HG02885 (cell line): ENCODE data around the gene ANO1.

ENCODE experiments used
- ATAC-seq: cut with Tn5 transposase; IDR thresholded peaks from one replicate; pipeline ENCODE4 v1.9.1; 2021; ENCODE audit warnings: mild to moderate bottlenecking; ENCODE audit not compliant: unreplicated experiment, poor library complexity

ANO1 gene

DNA sequence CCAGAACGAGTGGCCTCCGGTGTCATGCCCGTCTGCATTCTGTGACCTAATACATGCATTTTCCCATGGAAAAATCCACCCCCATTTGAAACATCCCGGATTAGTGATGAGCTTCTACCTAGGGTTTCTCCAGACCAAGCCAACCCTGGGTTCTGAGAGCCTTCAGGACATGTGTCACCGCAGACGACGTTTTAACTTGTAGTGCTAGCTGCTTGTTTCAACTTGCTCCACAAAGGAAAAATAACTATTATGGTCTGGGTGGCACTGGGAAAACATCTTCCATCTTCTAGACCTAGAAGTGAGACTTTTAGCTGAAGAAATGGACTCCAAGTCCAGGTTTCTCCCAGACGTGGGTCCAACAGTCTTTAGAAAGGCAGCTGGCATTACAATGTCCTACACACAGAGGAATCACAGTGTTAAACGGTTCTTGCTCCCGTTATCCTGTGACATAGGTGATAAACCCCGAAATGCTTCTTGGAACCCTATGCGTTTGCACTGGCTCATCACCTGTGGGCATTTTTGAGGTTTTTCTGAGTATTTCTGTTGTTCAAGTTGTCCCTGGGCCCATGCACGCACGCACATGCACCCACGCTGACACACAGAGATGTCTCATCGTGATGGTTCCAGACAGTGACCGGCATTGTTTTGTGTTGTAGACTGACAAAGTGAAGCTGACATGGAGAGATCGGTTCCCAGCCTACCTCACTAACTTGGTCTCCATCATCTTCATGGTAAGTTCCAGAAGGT is 78.3 kb downstream of the ANO1 start:
- no peak for ATAC-seq

DNA sequence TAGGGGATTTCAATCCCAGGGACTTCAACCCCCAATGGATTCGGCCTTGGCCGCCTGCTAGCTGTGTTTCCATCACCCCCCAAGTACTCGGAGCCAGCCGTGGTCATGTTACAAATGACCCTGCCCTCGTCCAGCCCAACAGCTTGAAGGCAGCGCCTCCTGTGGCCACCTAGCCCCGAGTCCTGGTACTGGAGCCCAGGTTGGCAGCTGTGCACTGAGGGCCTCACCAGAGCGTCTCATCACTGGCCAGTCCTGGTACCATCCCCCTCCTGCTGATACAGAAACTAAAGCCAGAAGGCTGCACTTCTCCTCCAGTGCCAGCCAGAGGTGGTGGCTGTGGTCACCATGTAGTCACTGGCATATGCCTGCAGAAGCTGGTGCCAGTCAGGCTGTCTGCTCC is 80.1 kb downstream of the ANO1 start:
- no peak for ATAC-seq

DNA sequence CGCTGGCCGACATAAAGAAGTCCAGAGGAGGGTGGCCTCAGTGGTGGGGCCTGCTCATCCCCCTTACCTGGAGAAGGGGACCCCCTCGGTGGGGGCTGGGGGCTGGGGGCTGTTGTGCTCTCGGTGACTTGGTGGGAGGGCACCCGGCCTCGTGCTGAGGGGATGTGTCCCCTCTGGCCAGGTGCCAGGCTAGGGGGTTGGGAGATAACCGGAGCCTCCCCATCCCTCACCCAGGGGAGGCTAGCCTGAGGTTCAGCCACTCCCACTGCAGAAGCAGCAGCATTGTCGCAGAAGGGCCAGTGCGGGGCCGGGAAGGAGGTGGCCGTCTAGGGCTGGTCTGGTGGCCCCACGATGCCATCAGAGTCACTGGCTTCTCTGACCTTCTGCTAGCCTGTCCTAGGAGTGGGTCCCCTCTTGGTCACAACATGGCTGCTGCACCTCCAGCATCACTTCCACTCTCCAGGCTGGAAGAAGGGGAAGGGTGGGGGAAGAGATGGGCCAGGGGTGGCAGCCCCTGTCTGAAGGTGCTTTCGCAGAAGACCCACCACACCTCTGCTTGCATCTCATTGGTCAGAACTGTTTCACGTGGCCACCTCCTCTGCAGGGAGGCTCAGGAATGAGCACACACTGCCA is 80.8 kb downstream of the ANO1 start:
- no peak for ATAC-seq

DNA sequence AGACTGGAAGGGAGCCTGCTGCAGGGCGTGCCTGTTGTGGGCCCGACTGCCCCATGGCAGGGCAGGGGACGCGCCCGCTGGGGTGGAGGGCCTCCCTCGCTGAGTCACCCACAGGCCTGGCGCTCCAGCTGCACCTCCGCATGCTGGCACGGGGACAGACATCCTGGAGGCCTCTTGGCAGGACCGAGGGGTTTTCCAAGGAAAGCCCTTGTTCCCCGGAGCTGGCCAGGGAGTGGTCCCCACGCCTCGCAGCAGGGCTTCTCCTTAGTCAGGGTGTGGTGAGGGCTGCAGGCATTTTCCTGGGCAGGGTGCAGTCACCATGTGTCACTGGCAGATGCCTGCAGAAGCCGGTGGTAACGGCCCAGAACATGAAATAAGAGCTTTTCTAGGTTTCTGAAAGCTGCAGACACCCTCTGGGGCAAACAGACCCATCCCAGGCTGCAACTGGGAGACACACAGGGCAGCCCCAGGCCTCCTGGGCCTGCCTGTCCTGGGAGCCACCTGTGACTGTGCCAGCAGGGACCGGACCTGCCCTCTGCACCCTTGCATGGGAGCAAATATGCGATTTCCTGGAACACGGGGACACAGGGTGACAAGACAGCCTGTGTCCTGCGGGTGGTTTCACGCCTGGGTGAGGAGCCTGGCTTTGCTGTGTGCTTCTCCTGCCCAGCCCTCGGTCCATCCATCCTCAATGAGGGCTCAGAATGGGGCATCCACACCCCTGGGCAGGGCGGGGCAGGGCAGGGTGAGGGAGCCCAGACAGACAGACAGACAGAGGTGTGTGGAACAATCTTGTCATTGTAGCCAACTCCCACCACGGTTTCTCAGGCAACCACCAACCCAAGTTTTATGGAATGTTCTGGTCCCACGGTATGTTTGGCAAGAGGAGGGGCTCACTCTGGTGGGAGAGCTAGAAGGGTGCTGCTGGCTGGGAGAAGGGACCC is 81.8 kb downstream of the ANO1 start:
- no peak for ATAC-seq

DNA sequence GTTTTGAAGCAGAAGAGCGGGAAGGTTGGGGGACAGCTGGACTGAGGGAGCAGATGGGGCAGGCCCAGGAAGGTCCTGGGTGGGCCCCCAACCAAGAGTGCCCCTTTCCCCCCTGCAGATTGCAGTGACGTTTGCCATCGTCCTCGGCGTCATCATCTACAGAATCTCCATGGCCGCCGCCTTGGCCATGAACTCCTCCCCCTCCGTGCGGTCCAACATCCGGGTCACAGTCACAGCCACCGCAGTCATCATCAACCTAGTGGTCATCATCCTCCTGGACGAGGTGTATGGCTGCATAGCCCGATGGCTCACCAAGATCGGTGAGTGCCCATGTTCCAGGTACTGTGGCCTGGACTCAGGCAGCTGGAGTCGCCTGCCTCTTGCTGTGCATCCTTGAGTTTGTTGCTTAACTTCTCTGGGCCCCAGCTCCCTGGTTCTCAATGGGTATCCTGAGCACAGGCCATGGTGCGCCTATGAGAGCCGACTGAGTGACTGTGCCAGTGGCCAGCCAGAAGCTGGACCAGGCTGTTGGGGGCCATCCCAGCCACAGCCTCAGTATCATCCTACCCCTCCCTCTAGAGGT is 83.0 kb downstream of the ANO1 start:
- ATAC-seq = no peak

DNA sequence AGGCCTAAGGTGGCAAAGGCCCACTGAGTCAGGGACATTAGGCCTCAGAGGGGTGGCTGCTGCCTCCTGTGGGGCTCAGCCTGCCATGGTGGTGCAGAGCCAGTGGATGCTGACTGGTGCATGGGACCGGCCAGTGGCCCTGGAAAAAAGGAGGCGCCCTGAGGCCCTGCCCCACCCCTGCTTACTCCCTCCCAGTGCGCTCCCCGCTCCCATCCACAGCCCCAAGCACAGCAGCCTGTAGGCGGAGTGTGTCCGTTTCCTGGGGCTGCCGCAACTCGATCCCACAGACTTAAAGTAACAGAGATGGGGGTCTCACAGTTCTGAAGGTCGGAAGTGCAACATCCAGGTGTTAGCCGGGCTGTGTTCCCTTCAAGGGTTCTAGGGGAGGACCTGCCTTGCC is 86.6 kb downstream of the ANO1 start:
- no peak for ATAC-seq

DNA sequence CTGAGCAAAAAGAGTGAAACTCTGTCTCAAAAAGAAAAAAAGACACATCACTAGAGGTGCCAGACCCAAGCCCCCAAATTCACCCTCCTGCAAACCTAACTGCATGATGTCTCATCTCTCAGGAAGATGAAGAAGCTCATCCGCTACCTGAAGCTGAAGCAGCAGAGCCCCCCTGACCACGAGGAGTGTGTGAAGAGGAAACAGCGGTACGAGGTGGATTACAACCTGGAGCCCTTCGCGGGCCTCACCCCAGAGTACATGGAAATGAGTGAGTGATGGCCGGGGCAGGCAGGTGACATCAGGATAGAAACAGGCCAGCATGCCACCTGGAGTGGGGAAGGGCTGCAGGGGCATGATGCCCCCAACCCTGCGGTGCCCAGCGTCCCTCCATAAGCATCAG is 89.0 kb downstream of the ANO1 start:
- ATAC-seq = no peak

DNA sequence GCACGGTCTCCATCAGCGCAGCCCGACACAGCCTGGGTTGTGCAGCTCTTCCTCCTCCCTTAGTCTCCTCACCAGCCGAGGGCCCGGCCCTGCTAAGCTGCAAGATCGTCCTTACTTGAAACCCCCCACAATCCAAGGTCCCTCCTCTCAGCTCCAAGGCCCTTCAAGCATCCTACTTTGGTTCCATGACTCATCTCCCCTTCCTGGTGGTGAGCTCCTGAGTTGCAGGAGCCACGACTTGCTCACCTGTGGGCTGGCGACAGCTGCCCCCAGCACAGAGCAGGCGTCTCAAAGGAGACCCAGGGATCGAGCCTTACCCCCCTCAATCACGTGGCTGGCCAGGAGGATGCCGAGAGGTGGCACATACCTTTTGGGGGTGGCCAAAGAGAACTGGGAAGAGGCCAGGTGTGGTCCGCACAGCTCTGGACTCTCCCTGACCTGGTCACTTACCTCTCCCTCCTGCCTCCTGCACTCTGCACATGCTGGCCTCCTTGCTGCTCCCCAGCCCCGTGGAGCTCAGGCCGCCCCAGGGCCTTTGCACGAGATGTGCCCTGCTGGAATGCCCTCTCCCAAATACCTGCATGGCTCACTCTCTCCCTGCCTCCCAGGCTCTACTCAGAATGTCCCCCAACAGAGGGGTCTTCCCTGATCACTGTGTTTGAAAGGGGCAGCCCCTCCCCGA is 89.7 kb downstream of the ANO1 start:
- no peak for ATAC-seq

DNA sequence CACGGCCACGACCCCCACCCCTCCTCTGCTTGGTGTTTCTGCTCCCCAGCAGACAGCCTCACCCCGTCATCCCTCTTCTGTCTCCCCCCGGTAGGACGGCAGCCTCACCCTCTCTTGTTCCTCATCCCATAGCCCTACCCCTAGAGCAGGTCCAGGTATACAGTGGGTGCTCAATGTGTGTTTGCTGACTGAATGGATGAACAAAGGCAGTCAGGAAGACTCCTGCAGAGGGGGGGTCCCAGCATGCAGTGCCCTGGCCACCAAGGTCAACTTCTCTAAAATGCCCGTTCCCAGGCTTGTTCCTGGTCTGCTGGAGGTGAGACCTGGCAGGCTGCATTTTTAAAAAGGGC is 90.3 kb downstream of the ANO1 start:
- no peak for ATAC-seq

DNA sequence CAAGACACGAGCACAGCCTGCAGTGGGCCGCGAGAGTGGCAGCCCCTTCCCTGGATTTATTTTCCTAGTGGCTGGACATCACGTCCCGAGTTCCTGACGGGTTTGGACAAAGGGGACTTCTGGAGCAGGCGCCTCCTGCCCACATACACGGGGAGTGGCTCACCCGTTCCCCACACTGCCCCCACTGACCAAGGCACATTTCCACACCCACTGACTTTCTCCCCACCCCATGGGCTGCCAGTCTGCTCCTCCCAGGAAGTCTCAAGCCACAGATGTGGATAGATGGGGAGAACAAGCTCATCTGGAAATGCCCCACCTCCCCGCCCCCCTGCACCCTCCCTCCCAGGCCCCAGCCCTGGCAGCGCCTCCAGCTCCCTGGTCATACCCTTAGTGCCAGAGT is 91.0 kb downstream of the ANO1 start:
- ATAC-seq = no peak

DNA sequence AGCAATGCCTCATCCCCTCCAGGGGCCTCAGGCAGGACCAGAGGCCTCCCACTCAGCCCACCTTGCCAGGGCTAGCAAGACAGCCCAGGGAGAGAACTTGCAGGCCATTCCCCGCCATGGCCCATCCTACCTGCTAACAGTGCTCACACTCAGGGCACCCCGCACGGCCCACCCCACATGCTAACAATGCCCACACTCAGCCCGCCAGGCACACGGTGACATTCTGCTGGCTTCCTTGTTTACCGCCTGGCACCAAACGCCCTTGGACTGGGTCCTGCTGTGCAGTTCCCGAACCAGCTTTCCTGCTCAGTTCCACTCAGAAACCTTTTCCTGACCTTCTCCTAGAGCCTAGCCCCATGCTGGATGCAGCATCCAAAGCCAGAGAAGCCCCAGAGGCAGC is 91.5 kb downstream of the ANO1 start:
- ATAC-seq = no peak

DNA sequence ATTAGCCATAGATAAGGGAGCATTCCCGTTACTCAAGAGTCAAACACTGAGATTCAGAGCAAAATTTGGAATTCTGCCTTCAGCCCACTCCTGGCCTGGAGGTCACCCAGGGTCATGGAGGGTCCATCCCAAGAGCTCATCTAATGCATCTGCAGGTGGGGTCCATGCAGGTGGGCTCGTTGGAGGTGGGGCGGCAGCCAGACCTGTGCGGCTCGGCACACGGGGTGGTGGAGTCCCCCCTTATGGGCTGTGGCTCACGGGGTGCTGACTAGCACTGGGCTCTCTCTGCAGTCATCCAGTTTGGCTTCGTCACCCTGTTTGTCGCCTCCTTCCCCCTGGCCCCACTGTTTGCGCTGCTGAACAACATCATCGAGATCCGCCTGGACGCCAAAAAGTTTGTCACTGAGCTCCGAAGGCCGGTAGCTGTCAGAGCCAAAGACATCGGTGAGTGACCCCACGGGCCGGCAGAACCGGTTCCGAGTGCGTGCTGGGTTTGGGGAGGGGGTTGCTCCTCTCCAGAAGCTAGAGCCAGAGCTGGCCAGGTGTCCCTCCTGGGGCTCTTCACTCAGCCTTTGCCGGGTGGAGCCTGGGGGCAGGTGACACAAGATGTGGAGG is 92.6 kb downstream of the ANO1 start:
- no peak for ATAC-seq

DNA sequence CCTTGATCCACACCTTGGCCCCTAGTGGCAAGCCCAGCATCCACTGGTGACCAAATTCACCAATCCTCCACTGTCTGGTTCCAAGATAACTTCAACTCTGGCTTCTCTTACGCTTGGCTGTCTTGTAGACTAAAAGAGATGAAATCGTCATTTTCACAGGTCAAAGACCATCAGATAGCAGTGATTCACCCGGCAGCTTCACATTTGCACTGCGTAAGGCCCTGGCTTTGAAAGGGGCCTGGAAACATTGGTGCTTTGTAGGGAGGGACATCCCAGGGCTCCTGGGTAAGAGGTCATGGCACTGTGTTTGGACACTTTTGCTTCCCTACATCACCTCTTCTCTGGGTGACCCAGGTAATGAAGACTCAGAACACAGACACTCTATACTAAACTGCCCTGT is 94.9 kb downstream of the ANO1 start:
- ATAC-seq = no peak

DNA sequence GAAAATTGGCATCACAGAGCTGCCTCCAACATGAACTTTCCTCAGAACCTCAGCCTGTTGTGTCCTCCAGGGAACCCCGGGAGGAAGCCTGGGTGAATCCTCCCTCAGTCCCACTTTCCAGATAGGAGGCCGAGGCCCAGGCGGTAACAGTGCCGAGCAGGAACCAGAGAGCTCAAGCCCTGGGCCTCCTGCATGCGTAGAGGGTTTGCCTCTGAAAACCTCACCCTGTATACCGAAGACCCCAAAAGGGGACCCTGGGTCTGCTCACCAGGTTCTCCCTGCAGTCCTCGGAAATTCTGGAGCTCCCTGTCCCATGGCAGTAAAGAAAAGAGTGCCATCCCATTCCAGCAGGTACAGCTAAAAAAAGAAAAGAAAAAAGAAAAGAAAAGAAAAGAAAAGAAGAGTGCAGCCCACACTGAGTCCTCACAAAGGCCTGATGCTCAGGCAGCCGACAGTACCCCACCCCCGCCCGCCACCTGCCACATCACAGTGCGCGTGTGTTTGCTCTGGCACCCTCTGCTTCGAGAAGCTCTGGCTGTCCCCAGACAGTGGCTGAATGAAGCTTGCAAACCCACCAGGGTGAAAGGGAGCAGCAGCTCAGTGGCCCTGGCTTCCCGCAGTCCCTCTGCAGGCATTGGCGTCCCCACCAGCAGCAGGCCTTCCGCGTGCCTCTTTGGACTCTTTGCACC is 96.6 kb downstream of the ANO1 start:
- no peak for ATAC-seq

DNA sequence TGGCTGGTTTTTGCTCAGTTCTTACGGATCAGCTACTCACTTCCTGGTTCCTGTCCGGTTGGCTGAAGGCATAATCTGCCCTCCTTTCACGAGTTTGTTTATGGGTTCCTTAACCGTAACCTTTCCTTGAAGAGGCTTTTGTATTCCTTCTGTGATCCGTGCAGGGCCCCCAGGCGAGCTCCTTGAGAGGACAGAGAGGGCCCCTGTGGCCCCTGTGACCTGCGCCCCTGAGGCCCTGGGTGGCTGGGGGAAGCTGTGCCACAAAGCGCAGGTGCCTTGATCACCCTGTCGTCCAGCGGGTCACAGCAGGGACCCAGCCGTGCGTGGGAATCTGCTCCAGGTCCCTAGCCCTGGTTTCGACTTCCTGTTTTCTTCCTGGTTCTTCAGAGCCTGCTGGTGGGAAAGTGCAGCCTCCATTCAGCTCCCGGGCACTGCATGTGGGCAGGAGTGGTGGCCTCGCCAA is 97.2 kb downstream of the ANO1 start:
- ATAC-seq = no peak

DNA sequence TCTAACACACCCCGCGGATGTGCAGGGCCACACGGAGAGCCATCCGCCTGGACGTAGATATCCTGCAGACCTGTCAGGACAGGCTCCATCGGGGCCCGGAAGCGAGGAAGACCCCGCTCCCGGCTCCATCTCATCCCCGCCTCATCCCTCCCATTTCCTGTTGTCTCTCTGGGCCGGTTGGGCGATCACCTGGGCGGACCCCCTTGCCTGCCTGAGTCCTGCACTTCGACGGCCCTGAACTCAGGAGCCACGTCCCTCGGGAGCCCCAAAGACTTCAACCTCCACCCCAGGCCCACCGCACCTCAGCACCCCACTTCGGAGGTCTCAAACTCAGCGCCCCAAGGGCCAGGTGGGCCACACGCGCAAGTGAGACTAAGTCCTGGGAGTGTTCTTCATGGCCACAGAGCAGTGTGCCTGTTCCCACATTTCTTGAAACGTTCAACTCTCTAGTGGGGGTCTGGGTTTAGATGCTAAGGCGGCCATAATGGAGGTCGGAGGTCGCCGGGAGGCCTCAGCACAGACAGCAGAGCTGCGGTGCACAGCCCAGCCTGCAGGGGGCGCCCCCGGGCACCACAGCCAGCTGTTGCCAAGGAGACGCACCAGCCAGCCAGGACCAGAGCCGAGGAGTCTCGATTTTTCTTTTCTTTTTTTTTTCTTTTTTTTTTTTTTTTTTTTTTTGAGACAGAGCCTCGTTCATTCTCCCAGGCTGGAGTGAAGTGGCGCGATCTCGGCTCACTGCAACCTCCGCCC is 99.0 kb downstream of the ANO1 start:
- ATAC-seq = no peak

DNA sequence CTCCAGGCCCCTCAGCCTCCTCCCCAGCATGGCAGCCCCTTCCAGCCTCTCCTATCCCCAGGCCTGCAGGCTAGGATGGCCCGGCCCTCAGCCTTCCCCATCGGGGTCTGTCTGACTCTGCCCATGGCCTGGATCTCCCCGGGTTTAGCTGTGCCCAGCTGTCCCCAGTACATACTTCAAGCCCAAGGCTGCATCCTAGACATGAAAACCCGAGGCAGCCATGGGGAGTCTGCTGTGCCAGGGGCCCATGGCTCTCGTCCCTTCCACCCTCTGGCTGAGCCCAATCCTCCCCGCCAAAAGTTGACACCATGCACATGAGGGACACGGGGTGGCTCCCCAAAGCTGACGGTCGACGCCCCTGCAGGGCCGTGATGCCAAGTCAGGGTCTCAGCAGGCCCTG is 102.8 kb downstream of the ANO1 start:
- no peak for ATAC-seq

DNA sequence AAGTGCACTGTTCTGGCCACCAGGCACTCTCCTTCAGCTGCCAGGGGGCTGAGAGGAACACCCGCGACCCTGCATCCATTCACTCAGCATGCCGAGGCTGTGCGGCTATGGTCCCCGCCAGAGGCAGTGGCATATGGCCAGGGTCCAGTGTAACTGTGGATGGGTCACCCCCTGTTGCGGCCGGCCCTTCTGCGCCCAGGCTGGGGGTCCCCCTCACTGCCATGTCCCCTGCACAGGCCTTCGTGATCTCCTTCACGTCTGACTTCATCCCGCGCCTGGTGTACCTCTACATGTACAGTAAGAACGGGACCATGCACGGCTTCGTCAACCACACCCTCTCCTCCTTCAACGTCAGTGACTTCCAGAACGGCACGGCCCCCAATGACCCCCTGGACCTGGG is 104.1 kb downstream of the ANO1 start:
- no peak for ATAC-seq

DNA sequence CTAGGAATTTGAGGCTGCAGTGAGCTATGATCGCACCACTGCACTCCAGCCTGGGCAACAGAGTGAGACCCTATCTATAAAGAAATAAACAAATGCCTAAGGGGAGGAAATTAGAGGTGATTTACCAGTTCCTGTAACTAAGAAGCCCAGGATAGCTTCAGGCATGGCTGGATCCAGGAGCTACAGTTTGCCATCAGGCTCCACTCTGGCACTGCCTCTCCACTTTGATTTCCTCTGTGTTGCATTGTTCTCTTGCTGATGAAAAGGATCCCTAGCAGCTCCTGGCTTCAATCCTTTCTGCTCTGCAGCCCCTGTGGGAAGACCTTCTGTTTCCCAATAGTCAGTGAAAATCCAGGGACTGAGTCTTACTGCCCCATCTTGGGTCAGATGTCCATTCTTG is 104.9 kb downstream of the ANO1 start:
- no peak for ATAC-seq
